AG09319 (cell line): ENCODE results near the gene TAF15.

Experiments
- DNase-seq: peaks from one replicate; pipeline ENCODE4 v3.0.0-alpha.2; 2010; ENCODE audit warnings: low read depth; ENCODE audit errors: extremely low read depth
- CTCF ChIP-seq: IDR thresholded peaks from 2 replicates; pipeline ENCODE4 v1.5.1; 2011; ENCODE audit warnings: low read depth, mild to moderate bottlenecking, inconsistent platforms, low read length, moderate library complexity

Gene TAF15

GRCh38 chr17:35844547-35844946, 35.3 kb downstream of the TAF15 start:
- TF ChIP-seq CTCF = no peak
- DNase-seq = no peak

- TF ChIP-seq CTCF = no peak
- peak; percentile 14 for DNase-seq
Observed at GRCh38 chr17:35846055-35846809, 36.9 kb downstream of the TAF15 start.

GRCh38 chr17:35847006-35847405, 37.7 kb downstream of the TAF15 start:
- no peak for DNase-seq
- TF ChIP-seq CTCF = no peak

- no peak for DNase-seq
Observed at GRCh38 chr17:35847633-35848373, 38.5 kb downstream of the TAF15 start.

GRCh38 chr17:35849469-35850348, 40.4 kb downstream of the TAF15 start:
- peak; percentile 72 for TF ChIP-seq CTCF
- peak; percentile 27 for DNase-seq

More at GRCh38 chr17:35847633-35848373, 38.5 kb downstream of the TAF15 start:
- TF ChIP-seq CTCF = no peak

GRCh38 chr17:35855965-35856364, 46.7 kb downstream of the TAF15 start:
- TF ChIP-seq CTCF = no peak
- DNase-seq = no peak
